DMS153 (cell line): ENCODE data around the gene CHST7.

Experiments
- DNase-seq: peaks from one replicate; lab custom pipeline; 2025; lab: John Stamatoyannopoulos, UW

The CHST7 gene

GRCh38 chrX:46607916-46608315, 34.4 kb downstream of the CHST7 start:
- no peak for DNase-seq

DNA sequence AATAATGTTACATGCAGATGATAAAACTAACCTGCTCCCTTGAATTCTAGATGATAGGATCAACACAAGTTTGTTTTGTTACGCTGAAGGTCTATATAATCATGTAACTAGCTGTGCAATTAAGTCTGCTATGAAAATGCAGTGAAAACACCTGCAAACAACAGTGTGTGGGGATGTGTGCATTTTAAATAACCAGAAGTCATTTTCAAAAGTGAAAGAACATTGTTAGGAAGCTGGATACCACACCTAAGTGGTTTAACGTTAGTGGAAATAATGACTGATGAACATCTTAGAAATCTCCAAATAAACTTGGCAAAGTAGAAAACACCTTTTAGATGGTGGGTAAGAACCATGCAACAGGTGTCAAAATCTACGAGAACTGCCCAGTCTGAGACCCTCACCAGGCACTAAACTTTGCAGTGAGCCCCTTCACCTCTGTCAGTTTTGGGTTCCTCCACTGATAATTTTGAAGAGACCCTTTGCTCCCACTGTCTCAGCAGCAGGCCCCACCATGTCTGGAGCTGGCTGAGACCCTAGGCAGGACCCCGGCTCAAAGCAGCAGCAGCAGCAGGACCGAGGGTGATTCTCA, 36.6 kb downstream of the CHST7 start:
- DNase-seq, result no peak

- no peak for DNase-seq
Observed at GRCh38 chrX:46611658-46612362, 38.2 kb downstream of the CHST7 start.

DNA sequence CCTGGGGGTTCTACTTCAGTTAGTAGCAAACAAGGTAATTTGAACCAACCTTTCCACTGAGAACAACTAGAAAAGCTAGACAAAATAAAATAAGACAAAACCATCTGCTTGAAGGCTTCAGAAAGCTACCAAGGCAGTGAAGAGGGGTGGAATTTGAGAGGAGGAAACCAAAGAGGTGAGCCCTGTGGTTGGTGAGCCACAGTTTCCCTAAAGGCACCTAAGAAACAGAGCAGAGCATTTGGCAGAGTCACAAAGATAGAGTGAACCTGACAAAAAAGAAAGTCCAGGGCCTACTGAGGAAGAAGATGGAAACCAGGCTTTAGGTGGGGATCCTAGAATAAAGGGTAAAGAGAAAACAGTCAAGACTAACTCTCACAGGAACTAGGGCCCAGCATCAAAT, 44.3 kb downstream of the CHST7 start:
- DNase-seq, result no peak

GRCh38 chrX:46618947-46619346, 45.4 kb downstream of the CHST7 start:
- no peak for DNase-seq

- no peak for DNase-seq
Observed at GRCh38 chrX:46620505-46620904, 46.9 kb downstream of the CHST7 start.

GRCh38 chrX:46621572-46621971, 48.0 kb downstream of the CHST7 start:
- no peak for DNase-seq

- DNase-seq, result no peak
Observed at GRCh38 chrX:46624090-46624786, 50.7 kb downstream of the CHST7 start.

GRCh38 chrX:46626566-46626965, 53.0 kb downstream of the CHST7 start:
- no peak for DNase-seq

DNA sequence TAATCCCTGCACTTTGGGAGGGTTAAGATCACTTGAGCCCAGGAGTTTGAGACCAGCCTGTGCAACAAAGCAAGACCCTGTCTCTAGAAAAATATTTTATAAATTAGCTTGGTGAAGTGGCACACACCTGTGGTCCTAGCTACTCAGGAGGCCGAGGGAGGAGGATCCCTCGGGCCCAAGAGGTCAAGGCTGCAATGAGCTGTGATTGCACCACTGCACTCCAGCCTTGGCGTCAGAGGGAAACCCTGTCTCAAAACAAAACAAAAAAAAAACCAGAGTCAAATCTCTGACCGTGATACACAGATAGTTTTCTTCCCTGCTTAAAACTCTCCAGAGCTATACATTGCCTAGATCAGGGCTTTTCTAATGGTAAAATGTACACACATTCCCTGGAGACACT, 53.5 kb downstream of the CHST7 start:
- no peak for DNase-seq

- DNase-seq, result no peak
Observed at GRCh38 chrX:46627711-46628419, 54.3 kb downstream of the CHST7 start.

DNA sequence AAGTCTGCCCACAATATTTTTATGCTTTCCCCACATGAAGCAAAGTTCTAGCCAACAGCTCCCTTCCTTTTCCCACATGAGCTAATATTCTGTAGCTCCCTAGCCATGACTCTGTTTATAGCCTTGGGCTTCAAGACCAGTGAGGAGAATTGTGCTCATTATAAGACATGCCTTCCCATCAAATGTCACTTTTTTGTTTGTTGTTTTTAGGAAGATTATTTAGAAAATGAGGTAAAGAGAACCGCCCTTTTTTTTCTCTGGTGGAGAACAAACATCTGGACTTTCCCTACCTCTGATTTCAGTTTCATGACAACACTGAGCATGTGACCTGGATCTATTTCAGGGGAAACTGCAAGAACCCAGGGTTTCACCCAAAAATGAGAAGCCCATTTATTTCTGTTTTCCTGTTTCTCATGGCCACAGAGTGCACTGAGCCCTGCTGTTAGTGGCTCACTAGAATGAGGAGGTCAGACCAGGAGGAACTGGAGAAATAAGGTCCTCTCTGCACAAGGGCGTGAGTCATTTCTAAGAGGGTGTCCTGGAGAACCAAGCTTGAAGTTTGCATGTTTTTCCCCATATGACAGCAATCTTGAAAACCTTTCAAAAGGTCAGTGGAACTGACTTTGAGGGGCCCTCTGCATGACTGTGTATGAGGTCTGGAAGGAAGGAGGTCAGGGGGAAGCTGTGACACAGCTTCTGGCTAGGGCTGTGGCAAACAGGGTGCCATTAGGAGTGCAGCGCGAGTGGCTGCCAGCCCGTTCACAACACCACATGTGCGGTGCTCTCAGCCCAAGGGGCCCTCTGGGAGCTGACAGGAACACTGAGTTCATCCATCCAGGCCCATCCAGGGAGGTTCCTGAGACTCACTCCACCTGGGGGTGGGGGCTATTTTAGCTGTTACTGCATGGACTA, 55.2 kb downstream of the CHST7 start:
- DNase-seq, result no peak

GRCh38 chrX:46630141-46630540, 56.6 kb downstream of the CHST7 start:
- no peak for DNase-seq

DNA sequence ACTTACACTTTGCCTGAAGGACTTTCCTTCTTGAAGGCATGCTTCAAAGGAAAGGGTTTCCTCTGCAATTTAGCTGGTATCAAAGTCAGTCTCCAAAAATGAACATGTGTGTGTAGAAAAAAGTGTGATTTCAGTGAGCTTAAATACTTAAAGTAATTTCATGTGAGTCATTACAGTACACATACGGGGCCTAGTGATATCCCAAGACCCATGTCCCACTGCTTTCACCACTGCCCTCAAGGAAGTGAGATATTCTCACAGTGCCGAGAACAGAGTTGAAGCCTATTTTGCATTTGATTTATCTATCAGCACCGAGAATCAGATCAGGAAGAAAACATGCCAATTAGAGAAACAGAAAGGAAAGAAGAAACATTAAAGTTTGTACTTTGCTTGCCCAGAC, 61.0 kb downstream of the CHST7 start:
- DNase-seq, result no peak

GRCh38 chrX:46635186-46635585, 61.6 kb downstream of the CHST7 start:
- no peak for DNase-seq

DNA sequence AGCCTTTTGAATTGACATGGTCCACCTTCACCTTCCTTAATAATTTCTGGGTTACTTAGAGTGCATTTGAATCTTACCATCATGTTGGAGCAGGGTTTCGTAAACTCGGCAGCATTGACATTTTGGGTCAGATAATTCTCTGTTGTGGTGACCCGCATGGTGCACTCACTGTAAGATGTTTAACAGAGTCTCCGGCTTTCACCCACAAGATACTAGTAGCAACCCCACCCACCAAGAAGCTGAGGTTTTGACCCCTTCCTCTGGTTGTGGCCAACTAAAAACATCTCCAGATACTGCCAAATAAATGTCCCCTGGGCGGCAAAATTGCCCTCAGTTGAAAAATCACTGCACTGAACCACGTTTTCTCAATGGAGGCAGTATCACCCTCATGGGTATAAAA, 62.7 kb downstream of the CHST7 start:
- DNase-seq, result no peak

DNA sequence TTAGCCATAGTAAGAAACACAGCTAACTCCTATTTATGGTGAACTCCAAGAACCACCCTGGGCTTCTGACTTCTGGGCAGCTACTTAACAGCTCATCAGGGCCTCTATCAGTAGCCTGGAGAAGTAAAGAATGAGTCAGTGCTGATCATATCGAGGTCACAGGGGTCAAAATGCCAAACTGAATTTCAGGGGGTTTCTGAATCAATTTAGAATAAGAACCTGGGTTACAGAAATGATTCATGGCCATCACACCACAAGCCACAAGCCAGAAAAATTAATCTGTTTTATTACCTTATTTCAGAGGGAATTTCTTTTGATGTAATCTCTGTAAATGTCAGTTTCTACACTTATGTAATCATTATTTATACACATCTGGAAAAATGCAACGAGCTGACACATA, 64.4 kb downstream of the CHST7 start:
- DNase-seq, result no peak

GRCh38 chrX:46642145-46642544, 68.6 kb downstream of the CHST7 start:
- no peak for DNase-seq

DNA sequence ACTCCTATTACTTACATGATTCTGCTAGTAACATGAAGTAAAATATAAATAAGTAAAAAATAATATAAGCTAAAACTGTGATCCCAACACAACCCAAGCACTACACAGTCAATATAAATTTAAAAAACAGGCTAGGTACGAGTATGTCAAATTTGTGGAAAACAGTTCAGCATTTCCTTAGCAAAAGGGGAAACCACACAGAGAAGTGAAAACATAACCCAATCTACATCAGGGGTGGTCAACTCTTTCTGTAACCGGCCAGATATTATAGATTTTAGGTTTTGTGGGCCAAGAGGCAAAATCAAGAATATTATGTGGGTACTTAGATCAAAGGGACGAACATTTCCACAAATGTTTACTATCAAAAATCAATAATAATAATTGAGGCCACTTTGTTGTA, 70.1 kb downstream of the CHST7 start:
- DNase-seq, result no peak

DNA sequence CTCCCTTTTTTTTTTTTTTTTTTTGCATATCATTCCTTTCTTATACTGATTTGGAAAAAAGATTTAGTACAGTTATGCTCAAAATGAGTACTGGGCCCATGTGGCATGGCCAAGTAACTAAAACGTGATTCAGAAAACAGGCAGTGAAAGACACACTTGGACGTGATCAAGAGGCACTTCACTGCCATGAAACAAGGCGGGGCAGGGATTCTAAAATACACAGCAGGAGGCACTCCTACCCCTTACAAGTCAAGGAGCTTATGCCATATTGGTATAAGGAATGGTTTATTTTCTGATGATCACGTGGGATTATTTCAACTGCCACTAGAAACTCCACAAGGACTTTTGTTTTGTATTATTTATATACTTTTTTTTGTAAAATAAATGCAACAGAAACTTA, 72.0 kb downstream of the CHST7 start:
- DNase-seq, result no peak

GRCh38 chrX:46647251-46647650, 73.7 kb downstream of the CHST7 start:
- DNase-seq, result no peak
